ENCODE measurements around the gene PPDPF.
A peak's percentile ranks its signal among the peaks of the same experiment; 100 is the strongest.

The PPDPF gene

DNA sequence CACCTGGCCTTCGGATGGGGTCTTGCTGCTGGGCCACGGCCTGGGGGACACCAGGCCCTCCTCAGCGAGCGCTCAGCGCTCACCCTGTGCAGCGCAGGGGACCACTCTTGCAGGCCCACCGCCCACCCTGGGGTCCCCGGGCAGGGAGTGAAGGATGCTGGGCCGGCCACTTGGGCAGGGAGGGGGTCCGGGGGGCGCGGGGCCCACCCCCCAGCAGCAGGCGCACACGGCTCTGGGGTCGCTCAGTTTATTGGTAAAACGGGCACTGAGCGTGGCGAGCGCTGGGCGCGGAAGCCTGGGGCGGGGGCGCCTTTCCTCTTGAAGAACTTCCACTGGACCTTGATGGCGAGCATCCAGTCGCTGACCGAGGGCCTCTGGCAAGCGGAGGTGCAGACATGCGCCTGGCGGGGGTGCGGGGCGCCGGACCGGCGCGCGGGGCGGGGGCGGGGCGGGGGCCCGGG lies 32.8 kb upstream of the PPDPF start:
- DNase-seq (ENCODE audit: low read depth): no peak

- no peak for DNase-seq (ENCODE audit: low read depth)
Observed at GRCh38 chr20:63488315-63489251, 32.0 kb upstream of the PPDPF start.

GRCh38 chr20:63490416-63490815 lies 30.1 kb upstream of the PPDPF start:
- DNase-seq (ENCODE audit: low read depth): no peak

DNA sequence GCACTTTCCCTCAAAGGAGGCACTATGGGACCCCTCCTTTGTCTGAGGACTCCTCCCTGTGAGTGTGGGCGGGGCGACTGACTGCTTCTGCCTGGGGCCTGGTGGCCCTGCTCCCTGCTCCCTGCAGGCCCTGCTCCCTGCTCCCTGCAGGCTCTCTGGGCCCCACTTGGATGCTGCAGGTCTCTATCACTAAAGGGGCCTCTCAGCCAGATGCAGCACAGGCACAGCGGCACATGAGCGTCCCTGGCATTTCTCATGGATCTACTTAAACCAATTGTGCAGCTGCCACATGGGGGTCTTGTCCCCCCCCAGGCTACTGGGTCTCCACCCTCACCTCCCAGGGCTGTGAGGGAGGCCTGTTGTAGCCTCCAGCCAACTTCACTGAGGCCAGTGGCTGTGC lies 29.5 kb upstream of the PPDPF start:
- DNase-seq (ENCODE audit: low read depth): no peak

- DNase-seq (ENCODE audit: low read depth): no peak
Observed at GRCh38 chr20:63491635-63492230, 28.8 kb upstream of the PPDPF start.

GRCh38 chr20:63492518-63492917 lies 28.0 kb upstream of the PPDPF start:
- no peak for DNase-seq (ENCODE audit: low read depth)

DNA sequence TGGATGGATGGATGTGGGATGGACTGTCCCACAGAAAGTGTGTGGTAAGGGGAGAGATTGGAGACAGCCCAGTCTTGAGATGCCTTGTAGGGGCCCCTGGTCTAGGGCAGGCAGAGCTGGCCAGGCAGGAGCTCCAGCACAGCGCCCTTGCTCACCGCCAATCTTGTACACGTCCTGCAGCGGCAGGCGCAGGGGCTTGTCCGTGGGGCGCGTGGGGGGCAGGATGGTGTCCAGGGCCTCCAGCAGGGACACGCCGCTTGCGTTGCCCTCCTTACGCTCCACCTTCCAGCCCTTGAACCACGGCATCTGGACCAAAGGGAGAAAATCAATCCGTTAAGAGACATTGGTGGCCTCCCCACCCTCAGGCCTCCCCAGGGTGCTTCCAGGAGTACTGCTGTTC lies 27.6 kb upstream of the PPDPF start:
- no peak for DNase-seq (ENCODE audit: low read depth)

GRCh38 chr20:63493563-63494020 lies 27.0 kb upstream of the PPDPF start:
- DNase-seq (ENCODE audit: low read depth): no peak

DNA sequence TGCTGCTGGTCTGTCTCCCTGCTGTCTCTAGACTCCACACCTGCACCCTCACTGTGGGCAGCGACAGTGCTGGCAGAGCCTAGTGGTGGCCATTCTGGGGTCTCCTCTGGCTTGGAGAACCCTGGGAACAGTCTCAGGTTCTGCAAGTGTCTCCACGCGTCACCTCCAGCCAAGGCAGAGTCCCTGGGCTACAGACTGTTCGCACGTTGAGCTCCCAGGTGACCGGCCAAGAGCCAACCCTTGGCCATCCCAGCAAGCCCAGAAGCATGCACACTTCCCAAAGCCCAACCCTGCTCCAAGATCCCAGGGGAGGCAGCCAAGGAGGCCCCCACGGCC lies 26.5 kb upstream of the PPDPF start:
- no peak for DNase-seq (ENCODE audit: low read depth)

- DNase-seq (ENCODE audit: low read depth): no peak
Observed at GRCh38 chr20:63494420-63495166, 26.0 kb upstream of the PPDPF start.

- no peak for DNase-seq (ENCODE audit: low read depth)
Observed at GRCh38 chr20:63495167-63495720, 25.3 kb upstream of the PPDPF start.

- DNase-seq (ENCODE audit: low read depth): peak; percentile 47
Observed at GRCh38 chr20:63495741-63496595, 24.6 kb upstream of the PPDPF start.

DNA sequence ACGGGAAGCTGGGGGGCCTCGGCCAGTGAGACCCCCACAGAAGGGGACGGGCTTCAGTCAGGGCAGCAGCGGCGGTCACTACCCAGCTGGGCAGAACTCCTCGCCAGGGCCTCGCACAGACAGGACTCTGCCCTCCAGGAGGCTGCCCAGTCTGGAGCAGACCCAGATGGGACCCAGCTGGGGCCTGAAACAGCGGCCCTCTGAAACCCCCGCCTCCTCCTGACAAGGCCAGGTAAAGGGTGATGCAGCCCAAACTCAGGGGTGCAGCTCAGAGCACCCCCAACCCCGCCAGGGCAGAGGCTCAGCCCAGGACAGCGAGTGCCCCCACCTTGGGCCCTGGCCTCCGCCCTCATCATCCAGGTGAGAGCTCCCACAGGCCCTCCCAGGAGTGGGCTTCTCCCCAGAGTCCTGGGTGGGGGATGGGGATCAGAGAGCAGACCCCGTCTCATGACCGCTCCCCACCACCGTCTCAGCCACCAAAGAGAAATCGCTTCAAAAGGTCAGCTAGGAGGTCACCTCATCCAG lies 23.9 kb upstream of the PPDPF start:
- no peak for DNase-seq (ENCODE audit: low read depth)

- no peak for DNase-seq (ENCODE audit: low read depth)
Observed at GRCh38 chr20:63497138-63497945, 23.2 kb upstream of the PPDPF start.

- no peak for DNase-seq (ENCODE audit: low read depth)
Observed at GRCh38 chr20:63497946-63498935, 22.3 kb upstream of the PPDPF start.

- peak; percentile 53 for DNase-seq (ENCODE audit: low read depth)
Observed at GRCh38 chr20:63498960-63499337, 21.6 kb upstream of the PPDPF start, which contains the start of gene EEF1A2. TSS of gene EEF1A2 (minus strand) at chr20:63499083. CDS start at chr20:63497763, 1,320 bp downstream.

- no peak for DNase-seq (ENCODE audit: low read depth)
Observed at GRCh38 chr20:63499338-63499969, 21.1 kb upstream of the PPDPF start.

DNA sequence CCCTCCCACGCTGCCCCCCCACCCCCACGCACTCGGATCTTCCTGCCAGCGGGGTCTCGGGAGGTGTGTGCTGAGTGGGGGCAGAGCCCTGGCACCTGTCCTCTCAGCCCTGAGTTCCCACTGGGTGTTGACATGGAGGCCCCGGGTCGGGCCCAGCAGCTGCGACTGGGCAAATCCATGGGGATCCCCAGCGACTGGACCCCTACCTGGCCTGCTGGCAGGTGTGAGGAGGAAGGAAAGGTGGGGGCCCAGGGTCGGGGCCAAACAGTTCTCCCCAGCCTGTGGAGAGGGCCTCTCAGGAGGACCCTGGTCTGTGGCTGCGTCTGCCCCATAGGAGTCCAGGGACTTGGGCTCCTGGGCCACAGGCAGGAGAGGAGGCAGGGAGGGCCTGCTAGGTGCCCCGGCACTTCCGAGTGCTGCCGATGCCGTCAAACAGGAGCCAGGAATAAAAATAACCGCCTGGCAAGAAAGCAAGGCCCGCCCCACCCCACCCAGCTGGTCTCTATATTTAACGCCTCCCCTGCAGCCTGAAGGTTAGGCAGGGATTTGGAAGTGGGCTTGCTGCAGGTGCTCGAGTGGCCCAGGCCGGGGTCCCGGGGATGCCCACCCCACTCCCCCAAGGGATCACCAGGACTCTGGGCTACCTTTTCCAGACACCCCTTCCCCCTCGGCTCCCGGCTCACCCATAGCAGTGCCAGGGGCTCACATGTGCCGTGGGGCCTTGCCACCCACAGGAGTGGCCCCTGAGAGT lies 20.2 kb upstream of the PPDPF start:
- DNase-seq (ENCODE audit: low read depth): no peak
